BLaER1 treated with 17β-estradiol and CSF1 and Interleukin-3, amounts not matched to agents 10 nM and 100 nM (cell line): ENCODE results near the gene KDM4C.

Experiments used
- H3K27ac ChIP-seq, 11 experiments: shearing (Covaris generic); formaldehyde crosslinking; 2 replicates each; pipeline ENCODE4 v1.8.1; 2022
- H3K27me3 ChIP-seq, 11 experiments: shearing (Covaris generic); formaldehyde crosslinking; 2 replicates each; pipeline ENCODE4 v1.8.1; 2022
- H3K36me3 ChIP-seq, 11 experiments: shearing (Covaris generic); formaldehyde crosslinking; 2 replicates each; pipeline ENCODE4 v1.8.1; 2022
- H3K4me1 ChIP-seq, 10 experiments: shearing (Covaris generic); formaldehyde crosslinking; 2 replicates each; pipeline ENCODE4 v1.8.1; 2022
- H3K4me2 ChIP-seq, 11 experiments: shearing (Covaris generic); formaldehyde crosslinking; 2 replicates each; pipeline ENCODE4 v1.8.1; 2022
- H3K4me3 ChIP-seq, 10 experiments: shearing (Covaris generic); formaldehyde crosslinking; 2 replicates each; pipeline ENCODE4 v1.8.1; 2022
- H3K9ac ChIP-seq, 11 experiments: shearing (Covaris generic); formaldehyde crosslinking; 2 replicates each; pipeline ENCODE4 v1.8.1; 2022
- H3K9me3 ChIP-seq, 11 experiments: shearing (Covaris generic); formaldehyde crosslinking; replicated peaks in 1 of 11; 2 replicates each; pipeline ENCODE4 v1.8.1; 2022
- H4K20me1 ChIP-seq, 11 experiments: shearing (Covaris generic); formaldehyde crosslinking; 2 replicates each; pipeline ENCODE4 v1.8.1; 2022
- Cebpa-rat ChIP-seq, 11 experiments: shearing (Covaris generic); IDR thresholded peaks; 2 replicates each; pipeline ENCODE4 v1.8.1; 2022

KDM4C gene

GRCh38 chr9:6924988-6925563, 167.3 kb downstream of the KDM4C start:
- H3K4me1 ChIP-seq, result no peaks in the 10 kb centered on the region
- TF ChIP-seq Cebpa-rat (IDR thresholded peaks at IDR 0.05), result no peak
- no peak overlapping the region for H3K4me3 ChIP-seq
- H4K20me1 ChIP-seq, result peaks cover 0 to 74% (median 0%) of the 10 kb centered on the region in 11 experiments; a peak in 6 of 22 replicates
- H3K9me3 ChIP-seq, result peaks cover 0 to 7% (median 4%) of the 10 kb centered on the region in 11 experiments; a peak in 17 of 22 replicates
- H3K9ac ChIP-seq, result no peak overlapping the region
- peaks cover 18 to 79% (median 37%) of the 10 kb centered on the region in 11 experiments; a peak in 20 of 22 replicates for H3K36me3 ChIP-seq
- H3K4me2 ChIP-seq, result no peak overlapping the region
- H3K27me3 ChIP-seq, result no peaks in the 10 kb centered on the region
- H3K27ac ChIP-seq, result no peak overlapping the region

- peaks cover 0 to 2% (median 0%) of the 10 kb centered on the region in 10 experiments; a peak in 4 of 20 replicates for H3K4me1 ChIP-seq
- no peak for TF ChIP-seq Cebpa-rat (IDR thresholded peaks at IDR 0.05)
- no peaks in the 10 kb centered on the region for H3K27me3 ChIP-seq
- peaks cover 0 to 69% (median 0%) of the 10 kb centered on the region in 11 experiments; a peak in 6 of 22 replicates for H4K20me1 ChIP-seq
- H3K4me3 ChIP-seq, result no peak overlapping the region
- no peak overlapping the region for H3K9ac ChIP-seq
- H3K36me3 ChIP-seq, result peaks cover 13 to 75% (median 30%) of the 10 kb centered on the region in 11 experiments; a peak in 16 of 22 replicates
- H3K9me3 ChIP-seq, result no peaks in the 10 kb centered on the region
- no peak overlapping the region for H3K4me2 ChIP-seq
- H3K27ac ChIP-seq, result no peak overlapping the region
These were observed 168.1 kb downstream of the KDM4C start for GRCh38 chr9:6925836-6926235.

- no peak overlapping the region for H3K4me3 ChIP-seq
- TF ChIP-seq Cebpa-rat (IDR thresholded peaks at IDR 0.05), result no peak
- no peak overlapping the region for H3K9ac ChIP-seq
- H3K36me3 ChIP-seq, result peaks cover 8 to 73% (median 24%) of the 10 kb centered on the region in 11 experiments; a peak in 16 of 22 replicates
- peaks cover 1 to 8% (median 2%) of the 10 kb centered on the region in 10 experiments; a peak in 15 of 20 replicates for H3K4me1 ChIP-seq
- no peaks in the 10 kb centered on the region for H3K9me3 ChIP-seq
- H3K27me3 ChIP-seq, result no peaks in the 10 kb centered on the region
- H3K27ac ChIP-seq, result no peak overlapping the region
- H4K20me1 ChIP-seq, result peaks cover 0 to 67% (median 0%) of the 10 kb centered on the region in 11 experiments; a peak in 6 of 22 replicates
- H3K4me2 ChIP-seq, result no peak overlapping the region
These were observed 168.7 kb downstream of the KDM4C start for GRCh38 chr9:6926436-6926835.

- Histone ChIP-seq H3K4me3 (no peak overlapping the region), H3K27me3 (no peaks in the 10 kb centered on the region), H3K36me3 (peaks cover 4 to 60% (median 13%) of the 10 kb centered on the region in 11 experiments; a peak in 13 of 22 replicates), H3K9ac (no peak overlapping the region), H3K27ac (no peak overlapping the region), H3K4me1 (peaks cover 13 to 22% (median 16%) of the 10 kb centered on the region in 10 experiments), H3K9me3 (no peaks in the 10 kb centered on the region), H3K4me2 (no peak overlapping the region), H4K20me1 (peaks cover 0 to 61% (median 0%) of the 10 kb centered on the region in 11 experiments; a peak in 5 of 22 replicates)
- no peak for TF ChIP-seq Cebpa-rat (IDR thresholded peaks at IDR 0.05)
These were observed 170.1 kb downstream of the KDM4C start for GRCh38 chr9:6927838-6928237.

- Histone ChIP-seq H3K27me3 (no peaks in the 10 kb centered on the region), H4K20me1 (peaks cover 0 to 52% (median 0%) of the 10 kb centered on the region in 11 experiments; a peak in 5 of 22 replicates), H3K4me1 (peaks cover 13 to 32% (median 23%) of the 10 kb centered on the region in 10 experiments), H3K9ac (no peak overlapping the region), H3K36me3 (peaks cover 4 to 50% (median 10%) of the 10 kb centered on the region in 11 experiments; a peak in 13 of 22 replicates), H3K4me3 (no peak overlapping the region), H3K9me3 (peaks cover 0 to 2% (median 1%) of the 10 kb centered on the region in 11 experiments; a peak in 8 of 22 replicates), H3K27ac (no peak overlapping the region), H3K4me2 (no peak overlapping the region)
- TF ChIP-seq Cebpa-rat (IDR thresholded peaks at IDR 0.05), result no peak
These were observed 171.1 kb downstream of the KDM4C start for GRCh38 chr9:6928863-6929262.

- peaks cover 0 to 43% (median 10%) of the 10 kb centered on the region in 11 experiments; a peak in 10 of 22 replicates for H3K36me3 ChIP-seq
- no peak overlapping the region for H3K9ac ChIP-seq
- no peak for TF ChIP-seq Cebpa-rat (IDR thresholded peaks at IDR 0.05)
- no peak overlapping the region for H3K4me2 ChIP-seq
- H3K4me1 ChIP-seq, result peaks cover 13 to 33% (median 23%) of the 10 kb centered on the region in 10 experiments
- peaks cover 0 to 44% (median 0%) of the 10 kb centered on the region in 11 experiments; a peak in 5 of 22 replicates for H4K20me1 ChIP-seq
- peaks cover 0 to 9% (median 8%) of the 10 kb centered on the region in 11 experiments; a peak in 10 of 22 replicates for H3K9me3 ChIP-seq
- H3K27me3 ChIP-seq, result no peaks in the 10 kb centered on the region
- H3K4me3 ChIP-seq, result no peak overlapping the region
- H3K27ac ChIP-seq, result no peak overlapping the region
These were observed 171.9 kb downstream of the KDM4C start for GRCh38 chr9:6929441-6930215.

GRCh38 chr9:6930827-6931226, 173.1 kb downstream of the KDM4C start:
- no peaks in the 10 kb centered on the region for H3K27me3 ChIP-seq
- no peak overlapping the region for H3K27ac ChIP-seq
- TF ChIP-seq Cebpa-rat (IDR thresholded peaks at IDR 0.05), result no peak
- no peak overlapping the region for H3K4me3 ChIP-seq
- peaks cover 0 to 31% (median 2%) of the 10 kb centered on the region in 11 experiments; a peak in 10 of 22 replicates for H3K36me3 ChIP-seq
- H3K9ac ChIP-seq, result no peak overlapping the region
- H3K4me2 ChIP-seq, result peak overlapping the region in 2 of 11 experiments; percentile 82 to 92; a peak in 3 of 22 replicates
- H3K4me1 ChIP-seq, result peaks cover 13 to 35% (median 23%) of the 10 kb centered on the region in 10 experiments
- peaks cover 0 to 43% (median 0%) of the 10 kb centered on the region in 11 experiments; a peak in 5 of 22 replicates for H4K20me1 ChIP-seq
- H3K9me3 ChIP-seq, result peaks cover 0 to 10% (median 8%) of the 10 kb centered on the region in 11 experiments; a peak in 10 of 22 replicates

GRCh38 chr9:6931913-6932312, 174.1 kb downstream of the KDM4C start:
- peaks cover 0 to 38% (median 0%) of the 10 kb centered on the region in 11 experiments; a peak in 5 of 22 replicates for H4K20me1 ChIP-seq
- H3K4me2 ChIP-seq, result peak overlapping the region; percentile 7 to 92 (median 75); a peak in 19 of 22 replicates
- H3K9me3 ChIP-seq, result peaks cover 0 to 10% (median 8%) of the 10 kb centered on the region in 11 experiments; a peak in 10 of 22 replicates
- H3K9ac ChIP-seq, result no peak overlapping the region
- peaks cover 13 to 45% (median 26%) of the 10 kb centered on the region in 10 experiments for H3K4me1 ChIP-seq
- peak overlapping the region in 1 of 11 experiments; percentile 40; a peak in 3 of 22 replicates for H3K27ac ChIP-seq
- TF ChIP-seq Cebpa-rat (IDR thresholded peaks at IDR 0.05), result no peak
- peaks cover 0 to 28% (median 0%) of the 10 kb centered on the region in 11 experiments; a peak in 9 of 22 replicates for H3K36me3 ChIP-seq
- H3K4me3 ChIP-seq, result no peak overlapping the region
- no peaks in the 10 kb centered on the region for H3K27me3 ChIP-seq
